Rectal smooth muscle tissue (tissue), 1 donor: Measurements from ENCODE around the gene IL1RAPL2.
"Not testable (repeated sequence)": the region's sequence is repeated elsewhere in the genome, so short reads cannot be mapped to it uniquely, and the experiment has no call there.

Experiments used
- H3K27ac ChIP-seq: one replicate; pipeline ENCODE4 v1.7.0; 2013; ENCODE audit warnings: low read depth, low read length, inconsistent platforms
- H3K27me3 ChIP-seq: one replicate; pipeline ENCODE4 v1.7.0; 2013; ENCODE audit warnings: low read length; ENCODE audit not compliant: control insufficient read depth, insufficient read depth
- H3K36me3 ChIP-seq: one replicate; pipeline ENCODE4 v1.7.0; 2013; ENCODE audit warnings: low read length; ENCODE audit not compliant: control insufficient read depth, insufficient read depth
- H3K4me1 ChIP-seq: one replicate; pipeline ENCODE4 v1.7.0; 2013; ENCODE audit warnings: low read length; ENCODE audit not compliant: control insufficient read depth, insufficient read depth
- H3K4me3 ChIP-seq: one replicate; pipeline ENCODE4 v1.7.0; 2013; ENCODE audit warnings: low read length
- H3K9ac ChIP-seq: one replicate; pipeline ENCODE4 v1.7.0; 2013; ENCODE audit warnings: low read length

IL1RAPL2 gene

GRCh38 chrX:105219454-105220401 is 653.7 kb downstream of the IL1RAPL2 start:
- no peaks in the 10 kb centered on the region for H3K27me3 ChIP-seq
- H3K4me3 ChIP-seq, result no peak overlapping the region
- H3K36me3 ChIP-seq, result no peaks in the 10 kb centered on the region
- no peaks in the 10 kb centered on the region for H3K4me1 ChIP-seq
- H3K27ac ChIP-seq, result no peak overlapping the region
- no peak overlapping the region for H3K9ac ChIP-seq

GRCh38 chrX:105220636-105221035 is 654.6 kb downstream of the IL1RAPL2 start, which contains the start of gene TEX13A:
TSS of gene TEX13A (minus strand) at chrX:105220694. CDS start at chrX:105220397, 297 bp downstream.
- H3K9ac ChIP-seq, result no peak within 1 kb of the TSS
- H3K4me3 ChIP-seq, result no peak within 1 kb of the TSS
- H3K27me3 ChIP-seq, result no peaks in the 10 kb centered on the region
- H3K27ac ChIP-seq, result no peak within 1 kb of the TSS
- H3K36me3 ChIP-seq, result no peaks in the 10 kb centered on the region
- H3K4me1 ChIP-seq, result no peaks in the 10 kb centered on the region

GRCh38 chrX:105221374-105221773 is 655.4 kb downstream of the IL1RAPL2 start:
- Histone ChIP-seq H3K36me3 (no peaks in the 10 kb centered on the region), H3K27me3 (no peaks in the 10 kb centered on the region), H3K4me1 (no peaks in the 10 kb centered on the region), H3K9ac (no peak overlapping the region), H3K27ac (no peak overlapping the region), H3K4me3 (no peak overlapping the region)

GRCh38 chrX:105226499-105226898 is 660.5 kb downstream of the IL1RAPL2 start:
- H3K36me3 ChIP-seq, result no peaks in the 10 kb centered on the region
- H3K9ac ChIP-seq, result no peak overlapping the region
- H3K4me3 ChIP-seq, result no peak overlapping the region
- H3K27ac ChIP-seq, result no peak overlapping the region
- H3K4me1 ChIP-seq, result no peaks in the 10 kb centered on the region
- no peaks in the 10 kb centered on the region for H3K27me3 ChIP-seq

GRCh38 chrX:105228602-105229001 is 662.6 kb downstream of the IL1RAPL2 start:
- Histone ChIP-seq H3K27ac (no peak overlapping the region), H3K27me3 (no peaks in the 10 kb centered on the region), H3K4me3 (no peak overlapping the region), H3K36me3 (no peaks in the 10 kb centered on the region), H3K4me1 (no peaks in the 10 kb centered on the region), H3K9ac (no peak overlapping the region)

- no peak overlapping the region for H3K4me3 ChIP-seq
- no peaks in the 10 kb centered on the region for H3K36me3 ChIP-seq
- no peaks in the 10 kb centered on the region for H3K4me1 ChIP-seq
- H3K27me3 ChIP-seq, result no peaks in the 10 kb centered on the region
- no peak overlapping the region for H3K27ac ChIP-seq
- H3K9ac ChIP-seq, result no peak overlapping the region
Observed at GRCh38 chrX:105229146-105229545, 663.1 kb downstream of the IL1RAPL2 start.

GRCh38 chrX:105237407-105237806 is 671.4 kb downstream of the IL1RAPL2 start:
- H3K27me3 ChIP-seq, H3K27ac ChIP-seq: not testable (repeated sequence)

GRCh38 chrX:105241056-105241455 is 675.1 kb downstream of the IL1RAPL2 start:
- no peak overlapping the region for H3K4me3 ChIP-seq
- H3K4me1 ChIP-seq, result no peaks in the 10 kb centered on the region
- no peak overlapping the region for H3K9ac ChIP-seq
- no peak overlapping the region for H3K27ac ChIP-seq
- no peaks in the 10 kb centered on the region for H3K27me3 ChIP-seq
- no peaks in the 10 kb centered on the region for H3K36me3 ChIP-seq

More at GRCh38 chrX:105237407-105237806, 671.4 kb downstream of the IL1RAPL2 start:
- not testable (repeated sequence) for H3K4me1 ChIP-seq, H3K9ac ChIP-seq, H3K4me3 ChIP-seq, H3K36me3 ChIP-seq

- H3K27ac ChIP-seq, result no peak overlapping the region
- no peaks in the 10 kb centered on the region for H3K4me1 ChIP-seq
- no peaks in the 10 kb centered on the region for H3K36me3 ChIP-seq
- H3K27me3 ChIP-seq, result no peaks in the 10 kb centered on the region
- H3K9ac ChIP-seq, result no peak overlapping the region
- H3K4me3 ChIP-seq, result no peak overlapping the region
Observed at GRCh38 chrX:105260291-105261043, 694.5 kb downstream of the IL1RAPL2 start.

- H3K4me3 ChIP-seq, result no peak overlapping the region
- no peaks in the 10 kb centered on the region for H3K36me3 ChIP-seq
- H3K27me3 ChIP-seq, result no peaks in the 10 kb centered on the region
- H3K9ac ChIP-seq, result no peak overlapping the region
- no peak overlapping the region for H3K27ac ChIP-seq
- H3K4me1 ChIP-seq, result no peaks in the 10 kb centered on the region
Observed at GRCh38 chrX:105263171-105263570, 697.2 kb downstream of the IL1RAPL2 start.

GRCh38 chrX:105263801-105264200 is 697.8 kb downstream of the IL1RAPL2 start:
- no peaks in the 10 kb centered on the region for H3K4me1 ChIP-seq
- no peak overlapping the region for H3K27ac ChIP-seq
- no peaks in the 10 kb centered on the region for H3K36me3 ChIP-seq
- H3K4me3 ChIP-seq, result no peak overlapping the region
- no peaks in the 10 kb centered on the region for H3K27me3 ChIP-seq
- no peak overlapping the region for H3K9ac ChIP-seq

GRCh38 chrX:105265093-105265492 is 699.1 kb downstream of the IL1RAPL2 start:
- no peaks in the 10 kb centered on the region for H3K27me3 ChIP-seq
- H3K36me3 ChIP-seq, result no peaks in the 10 kb centered on the region
- H3K4me3 ChIP-seq, result no peak overlapping the region
- no peak overlapping the region for H3K9ac ChIP-seq
- H3K4me1 ChIP-seq, result no peaks in the 10 kb centered on the region
- H3K27ac ChIP-seq, result no peak overlapping the region
